ENCODE measurements around the gene RPUSD4.

The RPUSD4 gene

DNA sequence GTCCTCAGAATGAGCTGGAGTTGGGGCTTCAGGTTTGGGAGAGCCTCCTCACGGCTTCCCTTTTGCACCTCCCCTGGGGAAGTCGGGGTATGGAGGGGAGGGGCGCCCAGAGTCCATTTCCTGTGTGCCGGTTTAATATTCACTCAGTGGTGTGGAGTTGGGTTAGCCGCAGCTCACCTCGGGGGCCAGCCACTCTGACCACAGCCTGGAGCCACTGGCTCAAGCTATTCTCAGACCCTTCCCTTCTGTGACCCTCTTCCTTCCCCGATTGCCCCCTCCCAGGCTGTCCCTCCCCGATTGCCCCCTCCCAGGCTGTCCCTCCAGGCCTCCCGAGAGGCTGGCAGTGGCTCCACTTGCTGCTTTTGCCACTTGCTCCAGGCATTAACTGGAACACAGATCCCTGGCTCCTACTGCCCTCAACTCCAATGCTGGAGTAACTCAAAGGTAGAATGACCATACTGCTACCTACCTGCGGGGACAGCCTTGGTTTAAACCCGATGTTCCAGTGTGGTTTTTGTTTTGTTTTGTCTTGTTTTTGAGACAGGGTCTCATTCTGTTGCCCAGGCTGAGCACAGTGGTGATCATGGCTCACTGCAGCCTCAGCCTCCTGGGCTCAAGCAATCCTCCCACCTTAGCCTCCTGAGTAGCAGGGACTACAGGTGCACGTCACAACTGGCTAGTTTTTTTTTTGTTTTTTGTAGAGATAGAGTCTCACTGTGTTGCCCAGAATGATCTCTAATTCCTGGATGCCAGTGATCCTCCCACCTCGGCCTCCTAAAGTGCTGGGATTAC is 29.3 kb downstream of the RPUSD4 start:
- no peak for DNase-seq

DNA sequence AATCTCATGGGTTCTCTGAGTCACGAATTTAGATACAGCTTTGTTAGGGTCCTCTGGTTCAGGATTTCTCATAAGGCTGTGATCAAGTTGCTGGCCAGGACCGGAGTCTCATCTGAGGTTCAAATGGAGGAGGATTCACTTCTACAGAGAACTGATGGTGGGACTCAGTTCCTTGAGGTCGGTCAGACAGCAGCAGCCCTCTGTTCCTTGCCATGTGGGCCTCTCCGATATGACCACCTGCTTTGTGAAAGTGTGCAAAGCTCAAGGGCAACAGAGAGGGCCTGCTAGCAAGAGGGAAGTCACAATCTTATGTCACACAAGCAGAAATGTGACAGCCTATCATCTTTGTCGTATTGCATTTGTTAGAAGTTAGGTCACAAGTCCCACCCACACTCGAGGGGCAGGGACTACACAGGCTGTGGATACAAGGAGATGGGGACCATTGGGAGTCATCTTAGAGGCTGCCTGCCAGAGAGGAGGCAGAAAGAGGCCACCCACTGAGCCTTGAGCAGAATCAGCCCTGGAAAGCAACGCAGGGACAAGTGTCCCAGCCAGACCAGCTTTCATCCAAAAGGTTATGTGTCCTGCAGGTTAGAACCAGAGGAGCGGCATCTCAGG is 34.5 kb downstream of the RPUSD4 start:
- DNase-seq, result no peak

DNA sequence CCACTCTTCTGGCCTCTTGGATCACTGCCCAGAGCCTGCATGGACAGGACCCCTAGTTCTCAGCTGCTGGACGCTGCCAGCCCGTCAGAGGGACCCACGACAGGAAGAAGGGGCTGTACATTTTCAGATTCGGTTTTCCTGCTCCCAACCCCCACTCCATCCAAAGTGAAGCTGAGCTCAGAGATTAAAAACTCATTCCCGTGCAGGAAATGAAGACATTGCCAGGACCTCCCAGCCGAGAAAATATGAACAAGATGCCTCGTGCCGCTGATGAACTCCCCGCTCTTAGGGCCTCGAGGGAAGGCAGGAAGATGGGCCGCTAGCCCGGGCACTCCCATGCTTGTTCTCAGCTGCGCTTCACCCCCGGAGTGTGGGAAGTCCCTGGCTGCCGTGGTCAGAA is 36.1 kb downstream of the RPUSD4 start:
- no peak for DNase-seq

DNA sequence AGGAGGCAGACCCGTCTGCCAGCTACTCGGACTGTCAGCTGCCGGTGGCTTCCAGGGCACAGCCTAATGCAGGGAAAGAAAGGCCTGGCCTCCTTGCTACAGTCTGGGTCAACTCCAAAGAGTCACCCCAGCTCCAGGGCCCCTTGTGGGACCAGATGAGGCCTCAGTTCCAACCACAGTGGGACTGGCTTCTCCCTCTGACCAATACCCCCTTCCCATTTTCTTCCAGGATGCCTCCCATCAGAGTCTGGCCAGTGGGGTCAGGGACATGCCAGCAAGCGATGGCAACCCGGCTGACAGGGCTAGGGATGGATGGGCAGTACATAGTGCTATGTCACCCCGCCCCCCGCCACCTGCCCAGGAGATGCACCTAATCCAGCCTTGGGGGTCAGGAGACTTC is 36.6 kb downstream of the RPUSD4 start:
- no peak for DNase-seq

DNA sequence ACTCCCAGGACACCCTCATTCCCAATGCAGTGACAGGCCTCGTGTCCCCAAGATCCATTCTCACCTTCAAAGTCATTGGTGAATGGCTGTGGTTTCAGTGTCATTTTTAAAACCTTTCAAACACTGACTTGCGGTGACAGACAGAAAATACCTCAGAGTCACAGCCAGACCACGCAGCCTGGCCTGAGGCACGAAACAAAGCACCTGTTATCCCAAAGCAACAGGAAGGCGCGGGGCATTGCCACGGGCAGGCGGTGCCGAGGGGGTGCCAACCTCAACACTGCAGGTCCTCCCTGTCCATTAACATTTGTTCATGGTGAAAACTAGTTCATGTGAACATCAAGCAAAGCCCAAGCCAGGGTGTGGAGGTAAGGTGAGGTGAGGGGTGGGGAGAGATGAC is 38.2 kb downstream of the RPUSD4 start:
- DNase-seq, result no peak

DNA sequence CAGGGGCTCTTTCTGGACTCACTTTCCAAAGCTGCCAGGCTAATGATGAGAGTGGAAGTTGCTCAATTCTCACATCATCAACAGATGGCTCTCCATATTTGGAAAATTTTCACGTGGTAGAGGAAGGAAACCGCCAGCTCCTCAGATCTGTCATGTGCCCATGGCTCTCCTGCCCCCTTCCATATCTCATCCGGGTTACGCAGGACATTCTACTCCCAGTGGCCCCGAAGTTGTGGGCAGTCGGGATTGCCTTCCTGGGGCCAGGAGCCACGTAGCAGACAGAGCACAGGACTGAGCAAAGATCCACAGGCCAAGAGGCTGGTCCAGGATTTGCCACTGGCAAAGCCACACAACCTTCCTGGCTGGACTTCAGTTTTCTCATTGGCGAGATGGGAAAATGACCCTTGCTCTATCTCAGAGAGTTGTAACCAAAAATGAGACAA is 38.8 kb downstream of the RPUSD4 start:
- no peak for DNase-seq

DNA sequence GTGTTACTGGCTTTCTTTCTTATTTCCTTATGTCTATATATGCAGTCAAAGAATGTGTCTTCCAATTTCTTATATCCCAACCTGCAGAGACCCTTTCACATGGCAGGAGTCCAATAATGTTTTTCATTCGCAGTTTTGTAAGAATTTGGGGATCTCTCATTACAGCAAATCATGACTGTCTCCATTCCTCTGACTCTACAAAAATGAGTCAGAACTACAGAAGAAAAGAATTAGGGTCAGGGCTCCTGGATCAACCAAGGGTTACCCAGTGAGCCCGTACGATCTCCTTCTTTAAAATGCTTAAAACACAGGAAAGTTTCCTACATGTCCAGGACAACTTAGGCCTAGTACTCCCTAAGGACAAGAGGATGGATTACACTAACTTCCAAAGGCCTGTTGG is 42.2 kb downstream of the RPUSD4 start:
- DNase-seq, result no peak

DNA sequence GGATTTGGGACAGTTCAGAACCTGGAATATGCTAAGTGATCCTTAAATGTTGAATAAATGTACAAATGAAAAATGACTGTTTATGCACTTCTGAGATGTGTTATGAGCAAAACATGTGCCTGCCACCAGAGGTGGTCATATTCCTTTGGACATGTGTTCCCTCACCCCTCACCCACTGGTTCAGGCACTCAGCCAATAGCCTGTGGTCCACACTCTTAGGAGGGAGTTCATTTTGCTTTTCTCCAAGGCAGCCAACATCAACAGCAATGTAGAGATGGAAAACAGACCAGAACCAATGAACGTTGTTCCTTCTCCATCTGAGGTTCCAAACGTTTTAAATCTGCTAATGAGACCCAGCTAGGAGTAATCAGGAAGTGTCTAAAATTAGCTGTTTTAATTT is 44.0 kb downstream of the RPUSD4 start:
- DNase-seq, result no peak

DNA sequence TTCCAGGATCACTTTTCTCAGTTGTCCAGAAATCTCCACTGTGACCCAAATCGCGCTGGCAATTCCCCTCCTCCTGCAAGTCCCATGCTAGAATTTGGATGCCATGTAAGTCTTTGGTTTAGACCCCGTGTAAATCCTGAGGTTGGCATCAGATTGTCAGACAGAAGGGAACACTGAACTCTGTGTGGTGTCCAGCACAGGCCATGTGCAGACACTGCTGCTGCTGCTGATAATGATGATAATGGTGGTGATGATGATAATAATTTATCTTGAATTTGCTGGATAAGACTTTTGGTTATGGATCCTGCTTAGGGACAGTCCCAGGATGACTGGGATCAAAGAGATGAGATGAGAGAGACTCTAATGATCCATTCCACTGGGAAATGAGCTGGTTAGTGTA is 45.0 kb downstream of the RPUSD4 start:
- DNase-seq, result no peak

DNA sequence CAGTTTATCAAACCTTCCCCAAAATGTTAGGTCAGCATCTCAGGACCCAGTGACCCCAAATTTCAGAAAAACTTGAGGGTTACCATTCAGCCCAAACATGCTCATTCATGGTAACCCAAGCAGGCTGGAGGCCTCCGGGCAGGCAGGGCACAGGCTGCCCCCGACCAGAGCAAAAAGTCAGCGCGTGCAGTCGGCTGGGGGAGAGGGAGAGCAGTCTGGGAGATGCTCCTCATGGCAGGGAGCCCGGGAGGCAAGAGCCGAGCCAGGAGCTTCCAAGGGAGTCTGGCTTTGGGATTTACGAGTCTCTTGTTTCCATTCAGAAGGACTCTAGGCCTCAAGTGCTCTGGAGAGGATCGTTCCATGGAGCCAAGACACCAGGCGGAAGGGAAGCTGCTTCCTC is 45.7 kb downstream of the RPUSD4 start:
- DNase-seq, result no peak

DNA sequence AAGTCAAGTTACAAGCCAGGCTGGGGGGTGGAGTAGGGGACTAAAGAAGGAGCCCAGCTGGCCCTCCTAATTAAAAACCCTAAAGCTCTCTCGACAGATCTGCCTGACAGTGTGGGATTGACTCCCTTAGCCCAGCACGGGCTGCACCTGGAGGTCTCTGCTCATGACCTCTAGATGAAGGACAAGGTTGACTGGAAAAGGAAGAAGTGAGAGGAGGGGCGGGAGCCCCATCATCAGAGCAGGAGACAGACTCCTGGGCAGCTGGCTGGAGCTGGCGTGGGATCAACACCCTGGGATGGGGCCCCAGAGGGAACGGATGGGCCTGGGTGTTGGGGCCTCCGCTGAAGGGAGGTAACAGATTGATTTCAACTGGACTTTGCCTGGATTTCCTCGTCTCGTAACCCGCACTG is 46.1 kb downstream of the RPUSD4 start:
- no peak for DNase-seq

DNA sequence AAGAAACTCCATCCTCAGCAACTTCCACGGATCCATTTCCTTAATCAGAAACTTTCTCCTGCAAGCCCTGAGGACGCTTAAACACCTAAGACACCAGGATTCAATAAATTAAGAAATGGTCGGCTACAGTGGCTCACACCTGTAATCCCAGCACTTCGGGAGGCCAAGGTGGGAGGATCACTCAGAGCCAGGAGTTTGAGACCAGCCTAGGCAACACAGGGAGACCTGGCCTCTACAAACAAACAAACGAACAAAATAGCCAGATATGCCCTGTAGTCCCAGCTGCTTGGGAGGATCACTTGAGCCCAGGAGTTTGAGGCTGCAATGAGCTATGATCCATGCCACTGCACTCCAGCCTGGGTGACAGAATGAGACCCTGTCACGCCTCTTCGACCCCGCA is 46.7 kb downstream of the RPUSD4 start:
- no peak for DNase-seq

DNA sequence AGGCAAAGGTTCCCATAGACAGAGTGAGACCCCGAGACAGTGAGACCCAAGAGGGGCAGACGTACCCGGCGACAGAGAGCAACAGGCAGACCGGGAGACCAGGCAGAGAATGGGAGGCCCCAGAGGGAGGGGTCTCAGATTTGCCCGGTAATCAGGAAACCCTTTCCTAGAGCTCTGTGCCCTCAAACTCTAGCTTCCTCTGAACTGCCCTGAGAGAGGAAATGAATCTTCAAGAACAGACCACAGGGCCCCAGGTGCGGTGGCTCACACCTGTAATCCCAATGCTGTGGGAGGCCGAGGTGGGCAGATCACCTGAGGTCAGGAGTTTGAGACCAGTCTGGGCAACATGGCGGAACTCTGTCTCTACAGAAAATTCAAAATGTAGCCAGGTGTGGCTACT is 47.7 kb downstream of the RPUSD4 start:
- no peak for DNase-seq

DNA sequence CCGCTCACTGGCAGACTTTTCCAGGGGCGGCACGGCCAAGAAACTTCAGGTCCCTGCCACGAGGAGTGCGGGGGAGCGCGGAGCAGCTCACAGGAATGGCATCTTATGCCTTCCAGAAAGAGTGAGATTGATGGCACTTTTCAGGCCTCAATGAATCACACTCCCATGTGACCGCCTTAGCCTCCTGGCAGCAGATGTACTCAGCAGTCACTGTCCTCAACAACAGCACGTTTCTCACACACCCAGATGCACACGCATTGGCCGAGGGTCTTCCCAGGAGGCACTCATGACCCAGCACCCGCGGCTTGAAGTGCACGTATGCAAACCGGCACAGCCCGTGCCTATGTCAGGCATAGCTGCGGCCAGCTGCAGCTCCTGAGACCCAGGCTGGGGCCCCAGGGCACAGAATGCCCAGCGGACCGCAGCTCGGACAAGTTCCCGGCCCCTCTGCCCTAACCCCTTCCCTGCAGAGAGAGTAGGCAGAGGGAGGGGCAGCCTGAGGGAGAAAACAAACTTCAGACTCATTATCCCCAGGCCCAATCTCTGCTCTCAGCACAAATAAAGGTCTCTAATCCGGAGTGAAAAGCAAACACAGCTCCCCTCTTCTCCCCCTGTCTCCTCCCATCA is 48.3 kb downstream of the RPUSD4 start:
- no peak for DNase-seq

DNA sequence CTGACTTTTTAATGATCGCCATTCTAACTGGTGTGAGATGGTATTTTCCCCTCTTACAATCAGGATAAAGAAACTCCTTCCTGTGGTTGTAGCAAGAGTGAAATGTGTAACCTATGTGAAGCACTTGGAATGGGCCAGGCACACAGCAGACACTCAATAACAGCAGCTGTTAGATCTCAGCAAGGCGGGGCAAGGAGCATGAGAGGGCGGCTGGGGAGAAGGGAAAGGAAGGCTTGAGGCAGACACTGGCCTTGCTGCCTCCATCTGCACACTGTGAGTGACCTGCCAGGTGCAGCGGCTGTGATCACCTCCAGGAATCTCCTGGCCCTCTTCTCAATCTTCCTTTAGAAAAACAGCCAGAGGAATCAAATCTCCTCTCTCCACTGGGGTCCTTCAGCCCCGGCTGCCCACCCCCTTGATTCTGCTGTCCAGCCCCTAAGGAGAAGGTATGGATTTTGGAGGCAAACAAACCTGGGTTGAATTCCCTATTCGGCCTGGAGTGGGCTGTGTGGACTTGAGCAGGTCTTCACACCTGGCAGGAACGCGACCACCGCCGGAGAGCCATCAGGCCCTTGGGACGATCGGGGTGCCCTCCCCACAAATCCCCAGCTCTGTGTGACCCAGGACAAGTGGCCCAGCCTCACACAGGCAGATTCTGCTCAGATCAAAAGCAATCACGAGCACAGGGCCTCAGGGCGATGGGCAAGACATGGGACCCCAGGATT is 49.0 kb downstream of the RPUSD4 start:
- DNase-seq, result no peak

DNA sequence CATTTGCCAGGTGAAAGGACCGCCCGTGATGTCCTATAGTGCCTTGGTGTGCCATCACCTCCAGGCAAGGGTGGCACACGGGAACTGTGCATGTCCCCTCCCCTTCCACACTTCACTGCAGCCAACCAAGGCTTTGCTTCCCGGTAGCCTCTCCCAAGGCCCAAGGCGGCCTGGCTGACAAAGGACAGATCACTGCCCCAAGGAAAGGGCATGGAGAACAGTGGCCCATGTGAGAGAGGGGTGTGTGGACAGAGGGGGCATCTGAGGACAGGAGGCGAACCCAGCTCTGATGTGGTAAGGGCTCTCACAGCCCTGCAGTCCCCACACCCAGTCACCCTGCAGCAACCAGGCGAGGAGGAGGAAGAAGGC is 50.4 kb downstream of the RPUSD4 start:
- DNase-seq, result no peak

DNA sequence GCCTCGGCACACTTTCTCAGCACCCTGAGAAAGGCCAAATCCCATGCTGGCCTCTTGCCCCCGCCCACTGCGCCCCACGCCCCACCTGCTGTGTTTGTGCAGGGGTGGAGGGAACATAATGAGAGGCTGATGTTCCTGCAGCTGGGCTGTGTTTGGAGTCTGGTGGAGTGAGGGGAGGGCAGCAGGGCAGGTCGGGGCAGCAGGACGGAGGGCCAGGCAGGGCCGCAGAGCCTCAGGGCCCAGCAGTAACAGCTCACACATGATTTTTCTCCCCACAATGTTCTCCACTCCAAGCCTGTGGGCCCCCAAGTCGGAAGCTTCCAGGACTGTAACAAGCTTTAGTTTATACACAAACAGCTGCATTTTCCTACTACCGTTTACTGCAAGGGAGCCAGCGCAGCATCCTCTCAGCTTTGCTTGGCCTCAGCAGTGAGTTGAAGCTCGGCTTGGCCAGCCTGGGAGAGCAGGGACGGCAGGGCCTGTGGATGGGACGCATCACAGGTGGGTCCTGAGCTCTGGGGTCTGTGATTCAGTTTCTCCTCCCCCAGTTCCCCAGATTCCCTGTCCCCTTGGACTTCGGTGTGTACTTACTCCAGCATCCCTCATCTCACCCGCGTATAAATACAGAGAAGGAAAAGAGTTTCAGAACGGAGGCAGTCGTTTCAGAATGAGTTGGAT is 51.0 kb downstream of the RPUSD4 start:
- no peak for DNase-seq

DNA sequence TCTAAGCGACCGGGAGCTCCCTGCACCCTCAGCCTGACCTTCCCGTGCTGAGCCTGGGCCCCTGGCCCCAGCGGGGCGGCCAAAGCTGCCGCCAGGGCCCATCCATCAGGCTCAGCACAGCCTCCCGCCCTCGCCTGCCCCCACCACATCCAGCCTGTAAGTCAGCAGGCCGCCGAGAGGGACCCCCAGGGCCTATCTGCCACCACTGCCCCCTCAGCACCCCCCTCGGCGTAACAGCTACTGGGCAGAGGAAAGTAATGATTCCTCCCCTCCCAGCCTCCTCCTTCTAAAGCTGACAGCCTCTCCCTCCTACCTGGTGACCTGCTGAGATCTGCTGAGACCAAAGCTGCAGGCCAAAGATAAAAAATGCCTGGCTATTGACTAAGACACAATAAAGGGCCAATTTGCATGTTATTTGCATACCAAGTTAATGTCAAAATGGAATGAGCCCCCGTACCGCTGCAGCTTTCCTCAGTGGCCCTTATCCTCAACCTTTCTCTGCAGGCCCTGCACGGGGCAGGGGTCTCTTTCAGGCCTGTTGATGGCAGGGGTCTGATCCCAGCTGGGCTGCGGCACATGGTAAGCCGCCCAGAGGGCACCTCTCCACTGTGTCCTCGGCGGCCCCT is 51.6 kb downstream of the RPUSD4 start:
- no peak for DNase-seq

DNA sequence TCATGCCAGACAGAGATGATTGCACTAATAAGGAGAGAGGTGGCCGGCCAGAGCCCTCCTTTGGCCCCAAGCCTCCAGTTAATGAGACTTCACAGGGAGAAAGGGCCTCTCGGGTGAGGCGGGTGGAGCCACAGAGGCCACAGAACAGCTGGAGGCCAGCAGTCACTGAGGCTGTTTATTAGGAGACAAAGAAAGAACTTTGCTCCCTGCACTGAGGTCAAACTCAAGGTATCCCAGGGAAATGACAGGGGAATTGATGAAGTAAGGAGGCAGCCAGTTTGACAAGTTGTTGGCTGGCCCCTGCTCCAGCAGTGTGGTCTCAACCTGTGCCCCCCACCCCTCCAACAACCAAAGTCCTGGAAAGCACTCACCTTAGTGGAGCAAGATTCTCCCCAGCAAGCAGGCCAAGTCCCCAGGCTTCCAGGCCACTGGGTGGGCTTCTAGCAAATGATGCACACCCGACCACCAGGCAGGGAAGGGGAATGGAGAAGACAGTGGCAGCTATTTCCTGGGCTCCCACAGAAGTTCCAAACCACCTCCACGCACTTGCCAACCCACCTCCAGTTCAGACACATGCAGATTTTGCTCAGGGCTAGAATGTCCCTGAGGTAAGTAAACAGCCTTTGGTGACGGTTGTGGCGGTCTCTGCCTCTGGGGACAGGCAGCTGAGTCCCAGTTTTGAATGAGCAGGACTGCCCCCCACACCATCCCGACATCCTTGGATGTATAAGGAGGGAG is 53.2 kb downstream of the RPUSD4 start:
- no peak for DNase-seq

DNA sequence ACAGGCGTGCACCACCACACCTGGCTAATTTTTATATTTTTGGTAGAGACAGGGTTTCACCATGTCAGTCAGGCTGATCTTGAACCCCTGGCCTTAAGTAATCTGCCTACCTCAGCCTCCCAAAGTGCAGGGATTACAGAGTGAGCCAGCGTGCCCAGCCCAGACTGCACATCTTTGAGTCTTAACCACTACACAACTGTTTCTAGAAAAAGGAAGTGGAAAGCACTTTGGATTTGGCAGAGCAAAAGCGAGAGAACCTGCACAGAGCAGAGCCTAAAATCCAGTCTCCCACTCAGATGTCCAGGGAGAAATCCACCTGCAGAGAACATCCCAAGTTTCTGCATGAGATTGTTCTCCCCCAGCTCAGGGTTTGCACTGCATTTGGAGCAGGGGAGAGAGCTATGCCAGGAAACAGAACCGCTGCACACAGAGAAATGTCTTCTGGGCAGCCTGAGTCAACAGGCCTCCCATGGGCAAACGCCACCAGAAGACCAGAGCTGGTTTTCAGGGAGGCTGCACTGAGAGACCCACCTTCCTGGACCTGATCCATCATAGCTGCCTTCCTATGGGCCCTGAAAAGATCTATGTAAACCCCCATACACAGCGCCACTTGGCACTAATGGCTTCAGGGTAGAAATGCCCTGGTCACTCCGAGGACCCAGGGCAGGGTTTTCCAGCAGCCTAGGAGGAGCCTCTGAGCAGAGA is 54.0 kb downstream of the RPUSD4 start:
- no peak for DNase-seq

DNA sequence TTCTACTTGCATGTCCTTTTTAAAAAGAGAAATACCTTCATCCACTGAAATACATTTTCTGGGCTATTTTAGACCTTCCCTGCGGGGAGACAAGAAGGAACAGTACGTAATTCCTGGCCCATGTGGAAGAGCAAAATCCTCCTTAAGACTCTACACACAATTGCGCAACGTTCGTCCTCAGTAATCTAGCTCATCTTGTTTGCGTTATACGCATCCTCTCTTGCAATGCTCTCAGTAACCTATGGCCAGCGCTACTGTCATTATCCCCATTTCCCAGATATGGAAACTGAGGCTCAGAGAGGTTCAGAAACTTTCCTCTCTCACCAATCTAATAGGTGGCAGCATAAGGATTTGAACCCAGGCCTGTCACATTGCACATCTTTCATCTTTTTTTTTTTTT is 54.6 kb downstream of the RPUSD4 start:
- DNase-seq, result no peak
